ENCODE results near the gene PIGO. TPM values are rescaled to one million over a fixed set of nuclear protein-coding genes. Genes with fewer than 3 reads are reported as not detected.

Gene PIGO
- total RNA-seq, 2 donors from 2014 or later: 29.9 to 30.7 TPM

DNA sequence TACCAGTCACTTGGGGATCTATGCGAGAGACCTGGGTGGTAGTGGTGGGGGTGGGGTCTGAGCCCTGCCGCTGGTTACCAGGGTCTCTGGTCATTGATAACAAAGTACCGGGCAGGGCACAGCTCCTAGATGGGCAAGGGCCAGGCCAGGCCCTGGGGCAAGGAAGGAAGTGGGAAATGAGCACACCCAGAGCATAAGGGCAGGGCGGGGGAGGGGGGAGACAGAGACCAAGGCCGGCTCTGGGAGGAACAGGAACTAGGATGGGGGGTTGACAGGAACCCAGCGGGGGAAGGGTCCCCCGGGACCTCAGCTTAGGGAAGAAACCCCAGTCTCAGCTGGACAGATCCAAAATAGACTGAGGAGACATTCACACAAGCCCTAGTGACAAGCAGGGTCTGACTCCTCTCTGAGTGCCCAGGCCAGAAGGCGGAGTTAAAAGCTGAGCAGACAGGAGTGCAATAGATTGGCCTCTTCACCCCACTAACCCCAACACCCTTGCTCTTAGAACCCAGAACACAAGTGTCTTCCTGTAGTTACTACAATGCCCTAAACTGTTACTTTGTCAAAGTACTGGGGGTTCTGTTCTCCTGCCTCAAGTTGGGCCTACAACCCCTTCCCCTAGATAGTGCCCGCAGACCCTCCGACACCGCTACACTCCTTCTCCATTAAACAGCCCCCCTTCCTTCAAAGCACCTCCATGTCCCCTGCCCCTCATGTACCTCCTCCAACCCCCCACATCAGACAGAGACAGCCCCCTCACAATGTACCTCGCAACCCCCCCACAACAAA lies 18.6 kb upstream of the PIGO start:
- WGBS: 10% methylated on average over 12 of the region's 12 CpGs
- TF ChIP-seq POLR2AphosphoS5 (IDR thresholded peaks at IDR 0.05): no peak
- TF ChIP-seq, protein P1, sequence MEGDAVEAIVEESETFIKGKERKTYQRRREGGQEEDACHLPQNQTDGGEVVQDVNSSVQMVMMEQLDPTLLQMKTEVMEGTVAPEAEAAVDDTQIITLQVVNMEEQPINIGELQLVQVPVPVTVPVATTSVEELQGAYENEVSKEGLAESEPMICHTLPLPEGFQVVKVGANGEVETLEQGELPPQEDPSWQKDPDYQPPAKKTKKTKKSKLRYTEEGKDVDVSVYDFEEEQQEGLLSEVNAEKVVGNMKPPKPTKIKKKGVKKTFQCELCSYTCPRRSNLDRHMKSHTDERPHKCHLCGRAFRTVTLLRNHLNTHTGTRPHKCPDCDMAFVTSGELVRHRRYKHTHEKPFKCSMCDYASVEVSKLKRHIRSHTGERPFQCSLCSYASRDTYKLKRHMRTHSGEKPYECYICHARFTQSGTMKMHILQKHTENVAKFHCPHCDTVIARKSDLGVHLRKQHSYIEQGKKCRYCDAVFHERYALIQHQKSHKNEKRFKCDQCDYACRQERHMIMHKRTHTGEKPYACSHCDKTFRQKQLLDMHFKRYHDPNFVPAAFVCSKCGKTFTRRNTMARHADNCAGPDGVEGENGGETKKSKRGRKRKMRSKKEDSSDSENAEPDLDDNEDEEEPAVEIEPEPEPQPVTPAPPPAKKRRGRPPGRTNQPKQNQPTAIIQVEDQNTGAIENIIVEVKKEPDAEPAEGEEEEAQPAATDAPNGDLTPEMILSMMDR (IDR thresholded peaks at IDR 0.05): no peak
- peak; percentile 4 for TF ChIP-seq POLR2A (IDR thresholded peaks at IDR 0.05)
- intact Hi-C loops (cut with DNase I): loop anchor here (10.0 kb wide), 3 partner anchors 50 to 620 kb away; partner anchors contain the start of genes CREB3, TESK1, TLN1 and UNC13B
- H3K4me1 ChIP-seq (replicated peaks): peaks cover 15% of the 10 kb centered on the region
- no peaks in the 10 kb centered on the region for H3K9me3 ChIP-seq
- no peak for DNase-seq (ENCODE audit: low spot score)
- H3K27ac ChIP-seq: peak overlapping the region; percentile 87 to 89
- H3K27me3 ChIP-seq (replicated peaks; ENCODE audit: insufficient read depth): no peaks in the 10 kb centered on the region
- H3K4me3 ChIP-seq: peak overlapping the region; percentile 45 to 49
- H3K36me3 ChIP-seq: no peaks in the 10 kb centered on the region

DNA sequence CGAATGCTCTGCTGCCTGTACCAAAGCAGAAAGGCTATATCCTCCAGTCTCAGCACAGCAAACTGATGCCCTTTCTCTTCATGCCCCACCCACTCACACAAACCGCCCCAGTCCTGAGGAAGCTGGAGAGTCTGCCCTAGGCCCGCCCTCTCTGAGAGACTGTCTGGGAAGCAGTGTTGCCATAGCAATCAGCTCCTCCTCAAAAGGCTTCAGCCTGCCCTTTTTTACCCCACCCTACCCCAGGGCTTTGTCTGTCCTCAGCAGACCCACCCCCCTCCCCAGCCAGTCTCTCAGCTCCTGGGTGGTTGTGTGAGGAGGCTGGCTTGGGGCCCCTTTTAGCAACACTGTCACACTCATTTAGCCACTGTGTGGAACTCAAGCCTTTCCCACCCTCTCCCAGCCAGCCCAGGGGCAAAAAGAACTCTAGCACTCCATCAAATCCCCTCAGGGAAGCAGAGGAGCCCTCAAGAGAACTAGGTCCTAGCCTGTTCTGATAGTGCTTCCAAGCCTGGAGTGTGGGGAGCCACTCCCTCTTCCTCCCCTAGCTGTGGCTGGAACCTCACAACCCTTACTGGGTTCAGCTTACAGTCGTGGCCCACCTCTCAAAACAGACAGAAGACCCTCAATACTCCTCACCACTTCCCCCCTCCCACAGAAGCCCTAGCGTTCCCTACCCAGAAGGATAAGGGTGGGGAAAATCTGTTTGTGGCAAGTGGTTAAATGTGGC lies 17.9 kb upstream of the PIGO start:
- H3K27me3 ChIP-seq (replicated peaks; ENCODE audit: insufficient read depth): no peaks in the 10 kb centered on the region
- 4% methylated on average over 5 of the region's 5 CpGs for WGBS
- H3K9me3 ChIP-seq: no peaks in the 10 kb centered on the region
- H3K27ac ChIP-seq: peak overlapping the region; percentile 87 to 89
- DNase-seq (ENCODE audit: low spot score): peak; percentile 71
- peak overlapping the region; percentile 45 to 49 for H3K4me3 ChIP-seq
- no peaks in the 10 kb centered on the region for H3K36me3 ChIP-seq
- TF ChIP-seq, protein P1 (IDR thresholded peaks at IDR 0.05): no peak
- TF ChIP-seq POLR2A (IDR thresholded peaks at IDR 0.05) (peak; percentile 31), POLR2AphosphoS5 (IDR thresholded peaks at IDR 0.05) (peak; percentile 38)
- peaks cover 15% of the 10 kb centered on the region for H3K4me1 ChIP-seq (replicated peaks)
- intact Hi-C loops (cut with DNase I): loop anchor here (10.0 kb wide), 3 partner anchors 51 to 621 kb away; partner anchors contain the start of genes CREB3, TESK1, TLN1 and UNC13B

DNA sequence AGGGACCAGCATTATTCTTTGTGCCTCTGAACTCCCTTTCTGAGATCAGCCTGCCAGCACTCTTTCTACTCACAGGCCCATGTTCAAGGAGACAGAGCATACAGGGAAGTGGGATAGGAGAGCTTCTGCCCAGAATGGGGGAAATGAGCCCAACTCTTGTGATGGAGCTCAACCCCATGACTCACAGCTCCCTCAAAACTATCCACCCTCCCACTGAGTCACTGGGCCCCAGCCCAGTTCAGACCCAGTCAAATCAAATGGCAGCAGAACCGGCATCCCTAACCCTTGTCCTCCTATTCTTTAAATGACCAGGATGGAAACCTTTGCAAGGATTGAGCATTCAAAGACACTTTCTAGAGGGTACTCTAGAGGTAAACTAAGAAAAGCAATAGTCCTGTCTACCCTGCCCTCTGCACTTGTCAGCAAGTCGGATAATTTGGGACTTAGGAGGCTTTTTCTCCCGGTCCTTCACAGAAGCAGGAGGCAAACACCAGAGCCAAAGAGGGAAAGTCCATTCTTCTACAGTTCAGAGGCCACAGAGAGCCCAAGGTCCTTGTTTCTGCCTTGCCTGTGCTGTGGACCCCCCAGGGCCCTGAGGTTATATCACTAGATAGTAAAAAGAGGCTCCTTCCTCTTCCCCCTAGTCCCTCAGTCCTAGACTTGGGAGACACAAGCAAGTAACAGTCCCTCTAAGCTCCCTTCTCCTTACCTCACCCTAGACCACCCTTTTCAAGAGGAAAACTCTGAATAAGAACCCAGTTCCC lies 16.0 kb upstream of the PIGO start:
- 76% methylated on average over 3 of the region's 3 CpGs for WGBS
- no peak for DNase-seq (ENCODE audit: low spot score)
- no peak overlapping the region for H3K4me3 ChIP-seq
- H3K27ac ChIP-seq: peak overlapping the region; percentile 63 to 72
- TF ChIP-seq POLR2AphosphoS5 (IDR thresholded peaks at IDR 0.05): no peak
- TF ChIP-seq, protein P1 (IDR thresholded peaks at IDR 0.05): no peak
- TF ChIP-seq POLR2A (IDR thresholded peaks at IDR 0.05): no peak
- intact Hi-C loops (cut with DNase I): loop anchor here (10.0 kb wide), 3 partner anchors 52 to 622 kb away; partner anchors contain the start of genes CREB3, TESK1, TLN1 and UNC13B
- peaks cover 15% of the 10 kb centered on the region for H3K4me1 ChIP-seq (replicated peaks)
- peaks cover 7 to 8% of the 10 kb centered on the region in 2 donors for H3K36me3 ChIP-seq
- H3K27me3 ChIP-seq (replicated peaks; ENCODE audit: insufficient read depth): no peaks in the 10 kb centered on the region
- no peaks in the 10 kb centered on the region for H3K9me3 ChIP-seq

GRCh38 chr9:35111001-35111933 lies 14.9 kb upstream of the PIGO start:
- intact Hi-C loops (cut with DNase I): loop anchor here (10.0 kb wide), 3 partner anchors 54 to 624 kb away; partner anchors contain the start of genes CREB3, TESK1, TLN1 and UNC13B
- H3K27me3 ChIP-seq (replicated peaks; ENCODE audit: insufficient read depth): no peaks in the 10 kb centered on the region
- H3K4me1 ChIP-seq (replicated peaks): peaks cover 11% of the 10 kb centered on the region
- peak; percentile 98 for DNase-seq (ENCODE audit: low spot score)
- H3K9me3 ChIP-seq: no peaks in the 10 kb centered on the region
- TF ChIP-seq POLR2AphosphoS5 (IDR thresholded peaks at IDR 0.05) (peak; percentile 83), POLR2A (IDR thresholded peaks at IDR 0.05) (peak; percentile 80)
- TF ChIP-seq, protein P1 (IDR thresholded peaks at IDR 0.05): peak in 1 of 4 experiments; percentile 7
- peak overlapping the region; percentile 72 to 77 for H3K27ac ChIP-seq
- peak overlapping the region; percentile 70 to 73 for H3K4me3 ChIP-seq
- 1% methylated on average over 54 of the region's 57 CpGs for WGBS
- H3K36me3 ChIP-seq: peaks cover 8 to 11% of the 10 kb centered on the region in 2 donors
